ENCODE measurements around the gene BMP6. TPM values are rescaled to one million over a fixed set of nuclear protein-coding genes. Genes with fewer than 3 reads are reported as not detected.
"Not testable (repeated sequence)": the region's sequence is repeated elsewhere in the genome, so short reads cannot be mapped to it uniquely, and the experiment has no call there.

BMP6 gene
- polyA plus RNA-seq, 2 of the 4 experiments (the other 2 are of a cell fraction), result 8.4 to 23.0 TPM

GRCh38 chr6:7815716-7816115 is 89.8 kb downstream of the BMP6 start:
- TF ChIP-seq SMC3 (IDR thresholded peaks at IDR 0.05) (no peak), RARB (CRISPR knock-in tag; IDR thresholded peaks at IDR 0.05) (no peak), RAD21 (conservative IDR thresholded peaks at IDR 0.05 in 1 of 2, IDR thresholded peaks at IDR 0.05 in 1 of 2) (no peak), RNF2 (IDR thresholded peaks at IDR 0.05; ENCODE audit: borderline replicate concordance, low read depth) (no peak), NPAS2 (CRISPR knock-in tag; IDR thresholded peaks at IDR 0.05; ENCODE audit: borderline replicate concordance) (no peak), CHD2 (IDR thresholded peaks at IDR 0.05; ENCODE audit: low read length, partially characterized antibody) (no peak), MAX (IDR thresholded peaks at IDR 0.05) (no peak), EHF (CRISPR knock-in tag; IDR thresholded peaks at IDR 0.05) (no peak)
- ChIA-PET CTCF (no interaction called here), POLR2A (no interaction called here)
- Histone ChIP-seq H3K4me3 (no peak overlapping the region), H3K27ac (no peak overlapping the region), H3K4me2 (no peak overlapping the region), H3K4me1 (no peaks in the 10 kb centered on the region), H3K9me3 (no peaks in the 10 kb centered on the region)
- WGBS (ENCODE audit: missing lambda C conversion rate), result 85% methylated on average over 5 of the region's 5 CpGs
- ATAC-seq (no peak), FAIRE-seq (no peak), DNase-seq (ENCODE audit: low read depth in 1 of 2, low spot score in 1 of 2) (no peak)

- H3K27ac ChIP-seq; DNase-seq (ENCODE audit: low read depth in 1 of 2, low spot score in 1 of 2); H3K9me3 ChIP-seq; H3K4me2 ChIP-seq; ATAC-seq; POLR2A ChIA-PET; H3K4me3 ChIP-seq; H3K4me1 ChIP-seq; FAIRE-seq: not testable (repeated sequence)
- CTCF ChIA-PET, result interaction anchor here (0.9 kb wide), 1 partner anchor 242 kb away, joined by 3 read pairs; no protein-coding TSS in a partner anchor
- WGBS (ENCODE audit: missing lambda C conversion rate), result 61% methylated on average over 5 of the region's 5 CpGs
Observed at GRCh38 chr6:7817184-7817583, 91.3 kb downstream of the BMP6 start.

GRCh38 chr6:7818257-7819214 is 92.6 kb downstream of the BMP6 start:
- DNase-seq (ENCODE audit: low read depth in 1 of 2, low spot score in 1 of 2) (no peak), ATAC-seq (no peak), FAIRE-seq (no peak)
- Histone ChIP-seq H3K4me1 (no peaks in the 10 kb centered on the region), H3K4me3 (no peak overlapping the region), H3K9me3 (no peaks in the 10 kb centered on the region), H3K27ac (no peak overlapping the region), H3K4me2 (no peak overlapping the region)
- TF ChIP-seq RAD21 (conservative IDR thresholded peaks at IDR 0.05 in 1 of 2, IDR thresholded peaks at IDR 0.05 in 1 of 2), result no peak
- no peak for TF ChIP-seq PBX3 (IDR thresholded peaks at IDR 0.05)
- no peak for TF ChIP-seq ELK1 (IDR thresholded peaks at IDR 0.05; ENCODE audit: low read depth, low read length)
- TF ChIP-seq CTCF (IDR thresholded peaks at IDR 0.05), result no peak
- TF ChIP-seq RFX5 (IDR thresholded peaks at IDR 0.05), result no peak
- no peak for TF ChIP-seq RNF2 (IDR thresholded peaks at IDR 0.05; ENCODE audit: borderline replicate concordance, low read depth)
- no peak for TF ChIP-seq ZFP36 (IDR thresholded peaks at IDR 0.05; ENCODE audit: borderline replicate concordance, partially characterized antibody)
- TF ChIP-seq E2F6 (IDR thresholded peaks at IDR 0.05; ENCODE audit: borderline replicate concordance, low read depth), result no peak
- WGBS (ENCODE audit: missing lambda C conversion rate), result 85% methylated on average over 13 of the region's 13 CpGs
- POLR2A ChIA-PET, result no interaction called here
- CTCF ChIA-PET, result no interaction called here
